GM23338 (cell line): ENCODE measurements around the gene GET4.

Experiments used
- CREB1 ChIP-seq: fragments of 250-450 bp; sonication (Bioruptor Pico); IDR thresholded peaks from 2 replicates; pipeline ENCODE4 v1.5.0; 2020; ENCODE audit warnings: low read depth, mild to moderate bottlenecking, moderate library complexity
- EZH2 ChIP-seq: fragments of 200-600 bp; sonication (generic); IDR thresholded peaks from one replicate; pipeline ENCODE4 v1.8.0; 2017; ENCODE audit warnings: antibody characterized with exemption, mild to moderate bottlenecking, low read depth; ENCODE audit not compliant: unreplicated experiment
- EZH2phosphoT487 ChIP-seq: fragments of 200-600 bp; sonication (generic); IDR thresholded peaks from one replicate; pipeline ENCODE4 v1.8.1; 2018; ENCODE audit warnings: antibody characterized with exemption; ENCODE audit not compliant: unreplicated experiment
- JUNB ChIP-seq: IDR thresholded peaks from one replicate; pipeline ENCODE4 v1.6.1; 2016; ENCODE audit warnings: antibody characterized with exemption; ENCODE audit not compliant: unreplicated experiment
- NANOG ChIP-seq: IDR thresholded peaks from 2 replicates; pipeline ENCODE4 v1.6.1; 2016; ENCODE audit warnings: antibody characterized with exemption, borderline replicate concordance
- POLR2AphosphoS5 ChIP-seq: IDR thresholded peaks from 2 replicates; pipeline ENCODE4 v1.6.1; 2016; ENCODE audit warnings: antibody characterized with exemption, low read depth
- STAT1 ChIP-seq: IDR thresholded peaks from one replicate; pipeline ENCODE4 v1.6.1; 2016; ENCODE audit warnings: antibody characterized with exemption; ENCODE audit not compliant: unreplicated experiment
- ZNF114 ChIP-seq: fragments of 250-450 bp; sonication (Bioruptor Pico); IDR thresholded peaks from 2 replicates; pipeline ENCODE4 v1.5.0; 2020; ENCODE audit warnings: mild to moderate bottlenecking, moderate library complexity
- ZNF331 ChIP-seq: fragments of 250-450 bp; sonication (Bioruptor Pico); IDR thresholded peaks from 2 replicates; pipeline ENCODE4 v1.5.0; 2020; ENCODE audit warnings: low read depth, mild to moderate bottlenecking, moderate library complexity
- TF ChIP-seq, protein P1 (sequence below), 2 experiments: fragments of 200-600 bp in 1 of 2; sonication (generic) in 1 of 2; conservative IDR thresholded peaks; 2 replicates each; pipeline versions ENCODE4 v1.5.1 to v1.6.1; 2016 to 2017; ENCODE audit warnings: antibody characterized with exemption in 2 of 2, low read depth in 2 of 2, mild to moderate bottlenecking in 2 of 2, moderate library complexity in 1 of 2
- TF ChIP-seq, protein P2 (sequence below): IDR thresholded peaks from one replicate; pipeline ENCODE4 v1.6.1; 2018; ENCODE audit warnings: antibody characterized with exemption; ENCODE audit not compliant: unreplicated experiment
- TF ChIP-seq, protein P3 (sequence below): IDR thresholded peaks from 2 replicates; pipeline ENCODE4 v1.6.1; 2016; ENCODE audit warnings: antibody characterized with exemption
- TF ChIP-seq, protein P4 (sequence below): fragments of 250-450 bp; sonication (Bioruptor Pico); IDR thresholded peaks from 2 replicates; pipeline ENCODE4 v1.5.0; 2020; ENCODE audit warnings: mild to moderate bottlenecking, moderate library complexity

DNA sequence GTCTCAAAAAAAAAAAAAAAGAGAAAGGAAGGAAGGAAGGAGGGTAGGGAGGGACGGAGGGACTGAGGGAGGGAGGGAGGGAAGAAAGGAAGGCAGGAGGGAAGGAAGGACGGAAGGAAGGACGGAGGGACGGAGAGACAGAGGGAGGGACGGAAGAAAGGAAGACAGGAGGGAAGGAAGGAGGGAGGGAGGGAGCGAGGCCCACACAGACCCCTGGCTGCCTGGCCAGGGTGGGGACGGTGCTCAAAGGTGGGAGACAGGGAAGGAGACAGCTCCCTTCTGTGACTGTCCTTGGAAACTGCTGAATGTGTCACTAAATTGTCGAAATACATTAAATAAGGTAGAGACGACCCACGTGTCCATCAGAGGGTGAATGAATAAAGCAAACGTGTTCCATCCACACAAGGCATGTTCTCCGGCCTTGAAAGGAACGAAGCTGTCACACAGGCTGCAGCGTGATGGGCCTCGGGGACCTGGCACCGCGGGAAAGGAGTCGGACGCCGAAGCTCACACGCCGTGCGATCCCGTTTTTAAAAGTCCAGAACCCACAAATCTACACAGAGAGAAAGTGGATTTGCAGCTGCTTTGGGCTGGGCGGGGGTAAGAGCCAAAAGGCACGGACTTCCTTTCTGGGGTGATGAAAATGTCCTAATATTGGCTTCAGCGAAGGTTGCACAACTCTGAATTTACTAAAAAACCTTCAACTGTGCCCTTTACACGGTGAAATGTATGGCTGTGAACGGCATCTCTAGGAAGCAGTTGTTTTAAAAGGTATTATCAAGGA, 54.8 kb downstream of the GET4 start:
- TF ChIP-seq, protein P1, sequence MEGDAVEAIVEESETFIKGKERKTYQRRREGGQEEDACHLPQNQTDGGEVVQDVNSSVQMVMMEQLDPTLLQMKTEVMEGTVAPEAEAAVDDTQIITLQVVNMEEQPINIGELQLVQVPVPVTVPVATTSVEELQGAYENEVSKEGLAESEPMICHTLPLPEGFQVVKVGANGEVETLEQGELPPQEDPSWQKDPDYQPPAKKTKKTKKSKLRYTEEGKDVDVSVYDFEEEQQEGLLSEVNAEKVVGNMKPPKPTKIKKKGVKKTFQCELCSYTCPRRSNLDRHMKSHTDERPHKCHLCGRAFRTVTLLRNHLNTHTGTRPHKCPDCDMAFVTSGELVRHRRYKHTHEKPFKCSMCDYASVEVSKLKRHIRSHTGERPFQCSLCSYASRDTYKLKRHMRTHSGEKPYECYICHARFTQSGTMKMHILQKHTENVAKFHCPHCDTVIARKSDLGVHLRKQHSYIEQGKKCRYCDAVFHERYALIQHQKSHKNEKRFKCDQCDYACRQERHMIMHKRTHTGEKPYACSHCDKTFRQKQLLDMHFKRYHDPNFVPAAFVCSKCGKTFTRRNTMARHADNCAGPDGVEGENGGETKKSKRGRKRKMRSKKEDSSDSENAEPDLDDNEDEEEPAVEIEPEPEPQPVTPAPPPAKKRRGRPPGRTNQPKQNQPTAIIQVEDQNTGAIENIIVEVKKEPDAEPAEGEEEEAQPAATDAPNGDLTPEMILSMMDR (conservative IDR thresholded peaks at IDR 0.05; ENCODE audit: low read depth in 2 of 2): no peak
- TF ChIP-seq EZH2 (no peak), JUNB (no peak), ZNF331 (no peak), CREB1 (CRISPR knock-in tag) (no peak), POLR2AphosphoS5 (no peak), ZNF114 (CRISPR knock-in tag) (no peak), STAT1 (no peak), EZH2phosphoT487 (no peak), NANOG (no peak)
- TF ChIP-seq, protein P2, sequence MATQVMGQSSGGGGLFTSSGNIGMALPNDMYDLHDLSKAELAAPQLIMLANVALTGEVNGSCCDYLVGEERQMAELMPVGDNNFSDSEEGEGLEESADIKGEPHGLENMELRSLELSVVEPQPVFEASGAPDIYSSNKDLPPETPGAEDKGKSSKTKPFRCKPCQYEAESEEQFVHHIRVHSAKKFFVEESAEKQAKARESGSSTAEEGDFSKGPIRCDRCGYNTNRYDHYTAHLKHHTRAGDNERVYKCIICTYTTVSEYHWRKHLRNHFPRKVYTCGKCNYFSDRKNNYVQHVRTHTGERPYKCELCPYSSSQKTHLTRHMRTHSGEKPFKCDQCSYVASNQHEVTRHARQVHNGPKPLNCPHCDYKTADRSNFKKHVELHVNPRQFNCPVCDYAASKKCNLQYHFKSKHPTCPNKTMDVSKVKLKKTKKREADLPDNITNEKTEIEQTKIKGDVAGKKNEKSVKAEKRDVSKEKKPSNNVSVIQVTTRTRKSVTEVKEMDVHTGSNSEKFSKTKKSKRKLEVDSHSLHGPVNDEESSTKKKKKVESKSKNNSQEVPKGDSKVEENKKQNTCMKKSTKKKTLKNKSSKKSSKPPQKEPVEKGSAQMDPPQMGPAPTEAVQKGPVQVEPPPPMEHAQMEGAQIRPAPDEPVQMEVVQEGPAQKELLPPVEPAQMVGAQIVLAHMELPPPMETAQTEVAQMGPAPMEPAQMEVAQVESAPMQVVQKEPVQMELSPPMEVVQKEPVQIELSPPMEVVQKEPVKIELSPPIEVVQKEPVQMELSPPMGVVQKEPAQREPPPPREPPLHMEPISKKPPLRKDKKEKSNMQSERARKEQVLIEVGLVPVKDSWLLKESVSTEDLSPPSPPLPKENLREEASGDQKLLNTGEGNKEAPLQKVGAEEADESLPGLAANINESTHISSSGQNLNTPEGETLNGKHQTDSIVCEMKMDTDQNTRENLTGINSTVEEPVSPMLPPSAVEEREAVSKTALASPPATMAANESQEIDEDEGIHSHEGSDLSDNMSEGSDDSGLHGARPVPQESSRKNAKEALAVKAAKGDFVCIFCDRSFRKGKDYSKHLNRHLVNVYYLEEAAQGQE: no peak
- TF ChIP-seq, protein P3, sequence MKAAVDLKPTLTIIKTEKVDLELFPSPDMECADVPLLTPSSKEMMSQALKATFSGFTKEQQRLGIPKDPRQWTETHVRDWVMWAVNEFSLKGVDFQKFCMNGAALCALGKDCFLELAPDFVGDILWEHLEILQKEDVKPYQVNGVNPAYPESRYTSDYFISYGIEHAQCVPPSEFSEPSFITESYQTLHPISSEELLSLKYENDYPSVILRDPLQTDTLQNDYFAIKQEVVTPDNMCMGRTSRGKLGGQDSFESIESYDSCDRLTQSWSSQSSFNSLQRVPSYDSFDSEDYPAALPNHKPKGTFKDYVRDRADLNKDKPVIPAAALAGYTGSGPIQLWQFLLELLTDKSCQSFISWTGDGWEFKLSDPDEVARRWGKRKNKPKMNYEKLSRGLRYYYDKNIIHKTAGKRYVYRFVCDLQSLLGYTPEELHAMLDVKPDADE: no peak
- TF ChIP-seq, protein P4, sequence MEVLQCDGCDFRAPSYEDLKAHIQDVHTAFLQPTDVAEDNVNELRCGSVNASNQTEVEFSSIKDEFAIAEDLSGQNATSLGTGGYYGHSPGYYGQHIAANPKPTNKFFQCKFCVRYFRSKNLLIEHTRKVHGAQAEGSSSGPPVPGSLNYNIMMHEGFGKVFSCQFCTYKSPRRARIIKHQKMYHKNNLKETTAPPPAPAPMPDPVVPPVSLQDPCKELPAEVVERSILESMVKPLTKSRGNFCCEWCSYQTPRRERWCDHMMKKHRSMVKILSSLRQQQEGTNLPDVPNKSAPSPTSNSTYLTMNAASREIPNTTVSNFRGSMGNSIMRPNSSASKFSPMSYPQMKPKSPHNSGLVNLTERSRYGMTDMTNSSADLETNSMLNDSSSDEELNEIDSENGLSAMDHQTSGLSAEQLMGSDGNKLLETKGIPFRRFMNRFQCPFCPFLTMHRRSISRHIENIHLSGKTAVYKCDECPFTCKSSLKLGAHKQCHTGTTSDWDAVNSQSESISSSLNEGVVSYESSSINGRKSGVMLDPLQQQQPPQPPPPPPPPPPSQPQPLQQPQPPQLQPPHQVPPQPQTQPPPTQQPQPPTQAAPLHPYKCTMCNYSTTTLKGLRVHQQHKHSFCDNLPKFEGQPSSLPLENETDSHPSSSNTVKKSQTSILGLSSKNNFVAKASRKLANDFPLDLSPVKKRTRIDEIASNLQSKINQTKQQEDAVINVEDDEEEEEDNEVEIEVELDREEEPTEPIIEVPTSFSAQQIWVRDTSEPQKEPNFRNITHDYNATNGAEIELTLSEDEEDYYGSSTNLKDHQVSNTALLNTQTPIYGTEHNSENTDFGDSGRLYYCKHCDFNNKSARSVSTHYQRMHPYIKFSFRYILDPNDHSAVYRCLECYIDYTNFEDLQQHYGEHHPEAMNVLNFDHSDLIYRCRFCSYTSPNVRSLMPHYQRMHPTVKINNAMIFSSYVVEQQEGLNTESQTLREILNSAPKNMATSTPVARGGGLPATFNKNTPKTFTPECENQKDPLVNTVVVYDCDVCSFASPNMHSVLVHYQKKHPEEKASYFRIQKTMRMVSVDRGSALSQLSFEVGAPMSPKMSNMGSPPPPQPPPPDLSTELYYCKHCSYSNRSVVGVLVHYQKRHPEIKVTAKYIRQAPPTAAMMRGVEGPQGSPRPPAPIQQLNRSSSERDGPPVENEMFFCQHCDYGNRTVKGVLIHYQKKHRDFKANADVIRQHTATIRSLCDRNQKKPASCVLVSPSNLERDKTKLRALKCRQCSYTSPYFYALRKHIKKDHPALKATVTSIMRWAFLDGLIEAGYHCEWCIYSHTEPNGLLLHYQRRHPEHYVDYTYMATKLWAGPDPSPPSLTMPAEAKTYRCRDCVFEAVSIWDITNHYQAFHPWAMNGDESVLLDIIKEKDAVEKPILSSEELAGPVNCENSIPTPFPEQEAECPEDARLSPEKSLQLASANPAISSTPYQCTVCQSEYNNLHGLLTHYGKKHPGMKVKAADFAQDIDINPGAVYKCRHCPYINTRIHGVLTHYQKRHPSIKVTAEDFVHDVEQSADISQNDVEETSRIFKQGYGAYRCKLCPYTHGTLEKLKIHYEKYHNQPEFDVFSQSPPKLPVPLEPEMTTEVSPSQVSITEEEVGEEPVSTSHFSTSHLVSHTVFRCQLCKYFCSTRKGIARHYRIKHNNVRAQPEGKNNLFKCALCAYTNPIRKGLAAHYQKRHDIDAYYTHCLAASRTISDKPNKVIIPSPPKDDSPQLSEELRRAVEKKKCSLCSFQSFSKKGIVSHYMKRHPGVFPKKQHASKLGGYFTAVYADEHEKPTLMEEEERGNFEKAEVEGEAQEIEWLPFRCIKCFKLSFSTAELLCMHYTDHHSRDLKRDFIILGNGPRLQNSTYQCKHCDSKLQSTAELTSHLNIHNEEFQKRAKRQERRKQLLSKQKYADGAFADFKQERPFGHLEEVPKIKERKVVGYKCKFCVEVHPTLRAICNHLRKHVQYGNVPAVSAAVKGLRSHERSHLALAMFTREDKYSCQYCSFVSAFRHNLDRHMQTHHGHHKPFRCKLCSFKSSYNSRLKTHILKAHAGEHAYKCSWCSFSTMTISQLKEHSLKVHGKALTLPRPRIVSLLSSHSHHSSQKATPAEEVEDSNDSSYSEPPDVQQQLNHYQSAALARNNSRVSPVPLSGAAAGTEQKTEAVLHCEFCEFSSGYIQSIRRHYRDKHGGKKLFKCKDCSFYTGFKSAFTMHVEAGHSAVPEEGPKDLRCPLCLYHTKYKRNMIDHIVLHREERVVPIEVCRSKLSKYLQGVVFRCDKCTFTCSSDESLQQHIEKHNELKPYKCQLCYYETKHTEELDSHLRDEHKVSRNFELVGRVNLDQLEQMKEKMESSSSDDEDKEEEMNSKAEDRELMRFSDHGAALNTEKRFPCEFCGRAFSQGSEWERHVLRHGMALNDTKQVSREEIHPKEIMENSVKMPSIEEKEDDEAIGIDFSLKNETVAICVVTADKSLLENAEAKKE (CRISPR knock-in tag): no peak
